B cell (primary cell): ENCODE measurements around the gene BHLHE40. TPM values are rescaled to one million over a fixed set of nuclear protein-coding genes. Genes with fewer than 3 reads are reported as not detected.

Experiments
- ATAC-seq: fragments of 200-7000 bp; cut with Tn5 transposase; one replicate; pipeline ENCODE4 v1.10.0; 2021; ENCODE audit warnings: low read depth, mild to moderate bottlenecking, moderate number of reproducible peaks, moderate library complexity
- CTCF ChIA-PET: fragments of 350-600 bp; sonication (Branson Sonifier 250); formaldehyde crosslinking; loops from one replicate; lab custom pipeline; 2021; ENCODE audit warnings: antibody characterized with exemption, inconsistent platforms; lab: Charles Lee
- POLR2A ChIA-PET: fragments of 350-600 bp; sonication (Branson Sonifier 250); formaldehyde crosslinking; loops from one replicate; lab custom pipeline; 2021; ENCODE audit warnings: antibody characterized with exemption; lab: Charles Lee
- DNase-seq: peaks from one replicate; pipeline ENCODE4 v3.0.0; 2013
- H2AFZ ChIP-seq: 2 replicates; pipeline ENCODE4 v1.6.1; 2012; ENCODE audit warnings: mild to moderate bottlenecking, low read depth, low read length; ENCODE audit not compliant: insufficient read depth, poor library complexity, severe bottlenecking
- H3K27ac ChIP-seq, 2 donors: 1 replicate in 1 of 2; 2 replicates in 1 of 2; pipeline ENCODE4 v1.5.1; 2012 to 2013; ENCODE audit warnings: low read length in 2 of 2, mild to moderate bottlenecking in 2 of 2, moderate library complexity in 1 of 2
- H3K27me3 ChIP-seq, 4 experiments: fragments of 200-600 bp in 1 of 4; sonication (generic) in 1 of 4; replicated peaks in 1 of 4; 1 replicate in 2 of 4; 2 replicates in 2 of 4; pipeline versions ENCODE4 v1.6.1 to v1.7.0; 2013 to 2016; ENCODE audit warnings: low read length in 3 of 4, mild to moderate bottlenecking in 2 of 4, mixed read lengths in 1 of 4, moderate library complexity in 1 of 4; ENCODE audit not compliant: insufficient read depth in 4 of 4, control insufficient read depth in 3 of 4; ENCODE audit errors: control extremely low read depth in 1 of 4
- H3K36me3 ChIP-seq, 2 experiments: replicated peaks in 1 of 2; 1 replicate in 1 of 2; 2 replicates in 1 of 2; pipeline versions ENCODE4 v1.6.1 to v1.7.1; 2013; ENCODE audit warnings: low read length in 1 of 2; ENCODE audit not compliant: insufficient read depth in 2 of 2, control insufficient read depth in 1 of 2; ENCODE audit errors: control extremely low read depth in 1 of 2, extremely low read depth in 1 of 2
- H3K4me1 ChIP-seq, 2 donors: fragments of 200-600 bp in 1 of 2; sonication (generic) in 1 of 2; 1 replicate in 1 of 2; 2 replicates in 1 of 2; pipeline versions ENCODE4 v1.5.1 to v1.6.1; 2013 to 2017; ENCODE audit warnings: low read length in 2 of 2; ENCODE audit not compliant: control insufficient read depth in 2 of 2, insufficient read depth in 2 of 2
- H3K4me2 ChIP-seq: replicated peaks from 2 replicates; pipeline ENCODE3; 2012; ENCODE audit warnings: mild to moderate bottlenecking, low read depth, low read length; ENCODE audit not compliant: poor library complexity, severe bottlenecking
- H3K4me3 ChIP-seq, 5 experiments: fragments of 200-600 bp in 1 of 5; sonication (generic) in 1 of 5; 1 replicate in 3 of 5; 2 replicates in 2 of 5; pipeline versions ENCODE4 v1.5.1 to v1.7.0; 2011 to 2016; ENCODE audit warnings: low read length in 4 of 5, mild to moderate bottlenecking in 4 of 5, low read depth in 2 of 5, control low read depth in 1 of 5, moderate library complexity in 1 of 5; ENCODE audit not compliant: insufficient read depth in 1 of 5; ENCODE audit errors: control extremely low read depth in 1 of 5, extremely low read depth in 1 of 5
- H3K79me2 ChIP-seq: fragments of 200-600 bp; sonication (generic); one replicate; pipeline ENCODE4 v1.6.0; 2016; ENCODE audit warnings: low read length; ENCODE audit not compliant: control insufficient read depth, insufficient read depth
- H3K9ac ChIP-seq: fragments of 200-600 bp; sonication (generic); 2 replicates; pipeline ENCODE4 v1.6.1; 2017; ENCODE audit warnings: mild to moderate bottlenecking, low read length, moderate library complexity
- H3K9me3 ChIP-seq, 3 donors: one replicate each; pipeline versions ENCODE4 v1.6.1 to v1.7.1; 2013; ENCODE audit warnings: low read length in 2 of 3; ENCODE audit not compliant: control insufficient read depth in 2 of 3, insufficient read depth in 1 of 3; ENCODE audit errors: control extremely low read depth in 1 of 3
- H4K20me1 ChIP-seq: 2 replicates; pipeline ENCODE4 v1.6.0; 2012; ENCODE audit warnings: mild to moderate bottlenecking, low read length; ENCODE audit not compliant: insufficient read depth, control insufficient read depth, poor library complexity, severe bottlenecking
- H3K27ac Mint-ChIP-seq: one replicate; pipeline ENCODE4 v1.8.0; 2021; ENCODE audit warnings: mixed read lengths
- H3K27me3 Mint-ChIP-seq: one replicate; pipeline ENCODE4 v1.8.0; 2021; ENCODE audit warnings: mixed read lengths
- H3K4me1 Mint-ChIP-seq: one replicate; pipeline ENCODE4 v1.8.0; 2021; ENCODE audit warnings: mixed read lengths
- H3K4me3 Mint-ChIP-seq: one replicate; pipeline ENCODE4 v1.8.0; 2021; ENCODE audit warnings: mixed read lengths
- H3K9me3 Mint-ChIP-seq: one replicate; pipeline ENCODE4 v1.8.0; 2022; ENCODE audit warnings: mixed read lengths; ENCODE audit not compliant: insufficient read depth
- CTCF ChIP-seq: fragments of 200-600 bp; IDR thresholded peaks from one replicate; pipeline ENCODE4 v1.8.0; 2022; ENCODE audit warnings: antibody characterized with exemption, mild to moderate bottlenecking
- EZH2 ChIP-seq: IDR thresholded peaks from 2 replicates; pipeline ENCODE4 v1.6.1; 2012; ENCODE audit warnings: borderline replicate concordance, low read depth, mild to moderate bottlenecking, moderate library complexity, low read length; ENCODE audit not compliant: insufficient read depth, poor library complexity, severe bottlenecking
- WGBS: methylation state at CpG from one replicate; pipeline ENCODE4 v1.1.5; 2013; ENCODE audit warnings: missing lambda C conversion rate; ENCODE audit not compliant: insufficient coverage; 5-methylcytosine and 5-hydroxymethylcytosine counted together
- intact Hi-C: fragments of 100-400 bp; cut with micrococcal nuclease; formaldehyde crosslinking; loops from one replicate; pipeline ENCODE4 v1.10.0; 2022
- polyA plus RNA-seq: library from polyadenylated mRNA; depleted of rRNA; stranded (reverse); fragments of >200 nt; gene quantifications from 2 replicates; pipeline ENCODE4 v1.2.3, GENCODE V29; 2012
- total RNA-seq, 2 donors: library from RNA; stranded (reverse); fragments of 120-200 nt in 1 of 2; gene quantifications; 1 replicate in 1 of 2; 2 replicates in 1 of 2; pipeline versions ENCODE4 v1.2.3 to v1.2.4, GENCODE V29; 2013 to 2022

Gene BHLHE40
- total and polyA plus RNA-seq, 2 donors (not counting 1 experiment from before 2014, with no cell fraction given), result 26.2 to 53.8 TPM

DNA sequence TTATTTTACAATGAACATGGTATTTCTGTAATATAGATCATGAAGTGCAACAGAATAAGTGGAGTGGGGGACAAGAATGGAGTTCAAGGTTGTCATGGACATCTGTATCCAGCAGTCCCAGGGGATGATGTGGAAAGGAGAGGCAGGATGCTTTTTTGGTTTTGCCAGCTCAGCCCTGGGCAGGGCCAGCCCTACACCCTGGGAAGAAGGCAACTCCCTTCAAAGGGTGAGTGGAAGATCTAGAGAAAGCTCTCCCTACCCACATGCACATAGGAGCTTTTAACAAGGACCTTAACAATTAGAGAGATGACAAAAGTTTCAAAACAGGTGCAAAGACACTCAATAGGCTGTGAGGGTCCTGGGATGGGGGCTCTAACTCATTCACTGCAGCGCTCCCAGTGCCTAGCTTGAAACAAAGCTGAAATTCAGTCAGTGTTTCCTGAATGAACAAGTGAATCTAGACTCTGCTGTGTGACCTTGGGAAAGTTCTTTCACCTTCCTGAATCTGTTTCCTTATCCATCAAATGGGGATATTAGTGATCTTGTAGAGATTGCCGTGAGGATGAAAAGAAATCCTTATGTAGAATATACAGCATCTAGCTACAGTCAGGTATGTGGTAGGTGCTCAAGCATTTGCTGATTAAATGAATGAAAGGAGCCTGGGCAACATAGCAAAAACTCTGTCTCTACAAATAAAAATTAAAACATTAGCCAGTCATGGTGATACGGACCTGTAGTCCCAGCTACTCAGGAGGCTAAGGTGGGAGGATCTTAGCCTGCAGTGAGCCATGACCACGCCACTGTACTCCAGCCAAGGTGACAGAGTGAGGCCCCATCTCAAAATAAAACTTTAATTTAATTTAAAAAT, 14.3 kb downstream of the BHLHE40 start:
- Mint-ChIP-seq H3K9me3 (no peaks in the 10 kb centered on the region), H3K4me1 (peaks cover 26% of the 10 kb centered on the region), H3K27ac (no peak overlapping the region), H3K27me3 (no peaks in the 10 kb centered on the region), H3K4me3 (no peak overlapping the region)
- no peak overlapping the region for H3K4me3 ChIP-seq
- TF ChIP-seq CTCF, result no peak
- no peak for TF ChIP-seq EZH2
- peaks cover 0 to 3% (median 0%) of the 10 kb centered on the region in 3 donors for H3K9me3 ChIP-seq
- no peak for ATAC-seq
- H2AFZ ChIP-seq, result no peak overlapping the region
- no peak overlapping the region for H3K4me2 ChIP-seq
- no peak overlapping the region for H3K9ac ChIP-seq
- H3K79me2 ChIP-seq, result no peaks in the 10 kb centered on the region
- ChIA-PET CTCF (interaction anchor here (0.5 to 6.9 kb wide), 3 partner anchors 11 to 106 kb away, joined by 3 to 39 read pairs (median 4); no protein-coding TSS in a partner anchor), POLR2A (interaction anchor here (2.3 kb wide), 1 partner anchor 18 kb away, joined by 7 read pairs; no protein-coding TSS in a partner anchor)
- H3K27me3 ChIP-seq, result no peaks in the 10 kb centered on the region
- intact Hi-C loops, result no loop called here
- H4K20me1 ChIP-seq, result no peaks in the 10 kb centered on the region
- peaks cover 0 to 12% of the 10 kb centered on the region in 2 donors for H3K4me1 ChIP-seq
- no peak overlapping the region for H3K27ac ChIP-seq
- no peak for DNase-seq
- 100% methylated on average over 1 of the region's 4 CpGs for WGBS
- no peaks in the 10 kb centered on the region for H3K36me3 ChIP-seq
